HEK293 (cell line): ENCODE results near the gene THG1L.

Experiments used
- BCL6B ChIP-seq: fragments of 450-650 bp; formaldehyde crosslinking; IDR thresholded peaks from 2 replicates; pipeline ENCODE4 v1.5.1; 2017; ENCODE audit warnings: missing biosample characterization, missing genetic modification characterization
- GLIS2 ChIP-seq: fragments of 450-650 bp; formaldehyde crosslinking; IDR thresholded peaks from 2 replicates; pipeline ENCODE4 v1.5.1; 2016; ENCODE audit warnings: missing biosample characterization, missing genetic modification characterization
- SCRT1 ChIP-seq: fragments of 450-650 bp; formaldehyde crosslinking; IDR thresholded peaks from 2 replicates; pipeline ENCODE4 v1.5.1; 2016; ENCODE audit warnings: missing biosample characterization, missing genetic modification characterization, borderline replicate concordance
- SCRT2 ChIP-seq: fragments of 450-650 bp; formaldehyde crosslinking; IDR thresholded peaks from 2 replicates; pipeline ENCODE4 v1.5.1; 2016; ENCODE audit warnings: missing biosample characterization, missing genetic modification characterization
- WT1 ChIP-seq: fragments of 450-650 bp; formaldehyde crosslinking; IDR thresholded peaks from 2 replicates; pipeline ENCODE4 v1.5.1; 2016; ENCODE audit warnings: missing biosample characterization, missing genetic modification characterization
- ZBTB1 ChIP-seq: fragments of 450-650 bp; formaldehyde crosslinking; IDR thresholded peaks from 2 replicates; pipeline ENCODE4 v1.5.1; 2016; ENCODE audit warnings: missing biosample characterization, missing genetic modification characterization
- ZBTB17 ChIP-seq: fragments of 450-650 bp; formaldehyde crosslinking; IDR thresholded peaks from 2 replicates; pipeline ENCODE4 v1.5.1; 2016; ENCODE audit warnings: missing biosample characterization, missing genetic modification characterization
- ZBTB21 ChIP-seq: fragments of 450-650 bp; formaldehyde crosslinking; IDR thresholded peaks from 2 replicates; pipeline ENCODE4 v1.5.1; 2017; ENCODE audit warnings: missing biosample characterization, missing genetic modification characterization
- ZBTB49 ChIP-seq: fragments of 450-650 bp; formaldehyde crosslinking; IDR thresholded peaks from 2 replicates; pipeline ENCODE4 v1.5.1; 2016; ENCODE audit warnings: missing biosample characterization, missing genetic modification characterization, low read depth
- ZBTB7A ChIP-seq: fragments of 450-650 bp; formaldehyde crosslinking; IDR thresholded peaks from 2 replicates; pipeline ENCODE4 v1.5.1; 2016; ENCODE audit warnings: low read depth, missing biosample characterization, missing genetic modification characterization
- ZBTB8A ChIP-seq: fragments of 450-650 bp; formaldehyde crosslinking; IDR thresholded peaks from 2 replicates; pipeline ENCODE4 v1.5.1; 2016; ENCODE audit warnings: missing biosample characterization, missing genetic modification characterization
- ZIC2 ChIP-seq: fragments of 450-650 bp; formaldehyde crosslinking; IDR thresholded peaks from 2 replicates; pipeline ENCODE4 v1.5.1; 2016; ENCODE audit warnings: missing biosample characterization, missing genetic modification characterization
- ZNF114 ChIP-seq: fragments of 450-650 bp; formaldehyde crosslinking; IDR thresholded peaks from 2 replicates; pipeline ENCODE4 v1.5.0; 2017; ENCODE audit warnings: missing biosample characterization, missing genetic modification characterization
- ZNF132 ChIP-seq: fragments of 450-650 bp; formaldehyde crosslinking; IDR thresholded peaks from 2 replicates; pipeline ENCODE4 v1.5.1; 2017; ENCODE audit warnings: missing biosample characterization, missing genetic modification characterization, borderline replicate concordance
- ZNF175 ChIP-seq: fragments of 450-650 bp; formaldehyde crosslinking; IDR thresholded peaks from 2 replicates; pipeline ENCODE4 v1.5.1; 2016; ENCODE audit warnings: missing biosample characterization, missing genetic modification characterization
- ZNF211 ChIP-seq: fragments of 450-650 bp; formaldehyde crosslinking; IDR thresholded peaks from 2 replicates; pipeline ENCODE4 v1.5.1; 2016; ENCODE audit warnings: low read depth, missing biosample characterization, missing genetic modification characterization
- ZNF221 ChIP-seq: fragments of 450-650 bp; formaldehyde crosslinking; IDR thresholded peaks from 2 replicates; pipeline ENCODE4 v1.5.1; 2017; ENCODE audit warnings: missing biosample characterization, missing genetic modification characterization, borderline replicate concordance
- ZNF239 ChIP-seq: fragments of 450-650 bp; formaldehyde crosslinking; IDR thresholded peaks from 2 replicates; pipeline ENCODE4 v1.5.1; 2016; ENCODE audit warnings: missing biosample characterization, missing genetic modification characterization
- ZNF341 ChIP-seq: fragments of 450-650 bp; formaldehyde crosslinking; IDR thresholded peaks from 2 replicates; pipeline ENCODE4; 2016; ENCODE audit warnings: low read depth, missing biosample characterization, missing genetic modification characterization
- ZNF426 ChIP-seq: fragments of 450-650 bp; formaldehyde crosslinking; IDR thresholded peaks from 2 replicates; pipeline ENCODE4 v1.5.1; 2017; ENCODE audit warnings: missing biosample characterization, missing genetic modification characterization, mild to moderate bottlenecking, inconsistent platforms, moderate library complexity
- ZNF529 ChIP-seq: fragments of 450-650 bp; formaldehyde crosslinking; IDR thresholded peaks from 2 replicates; pipeline ENCODE4 v1.5.1; 2017; ENCODE audit warnings: missing genetic modification characterization, missing biosample characterization; ENCODE audit not compliant: insufficient replicate concordance
- ZNF580 ChIP-seq: fragments of 450-650 bp; formaldehyde crosslinking; IDR thresholded peaks from 2 replicates; pipeline ENCODE4 v1.5.1; 2016; ENCODE audit warnings: missing biosample characterization, missing genetic modification characterization
- ZNF600 ChIP-seq: fragments of 450-650 bp; formaldehyde crosslinking; IDR thresholded peaks from 2 replicates; pipeline ENCODE4 v1.5.1; 2016; ENCODE audit warnings: missing biosample characterization, missing genetic modification characterization
- ZNF626 ChIP-seq: fragments of 450-650 bp; sonication (Bioruptor Pico); formaldehyde crosslinking; IDR thresholded peaks from 2 replicates; pipeline ENCODE4 v1.5.1; 2018; ENCODE audit warnings: missing biosample characterization, missing genetic modification characterization, inconsistent platforms
- ZNF670 ChIP-seq: fragments of 450-650 bp; formaldehyde crosslinking; IDR thresholded peaks from 2 replicates; pipeline ENCODE4 v1.5.1; 2016; ENCODE audit warnings: missing biosample characterization, missing genetic modification characterization, low read depth
- ZNF692 ChIP-seq: fragments of 450-650 bp; formaldehyde crosslinking; IDR thresholded peaks from 2 replicates; pipeline ENCODE4 v1.5.1; 2016; ENCODE audit warnings: missing biosample characterization, missing genetic modification characterization
- ZNF76 ChIP-seq: fragments of 450-650 bp; formaldehyde crosslinking; IDR thresholded peaks from 2 replicates; pipeline ENCODE4; 2016; ENCODE audit warnings: low read depth, missing biosample characterization, missing genetic modification characterization, borderline replicate concordance
- ZNF791 ChIP-seq: fragments of 450-650 bp; formaldehyde crosslinking; IDR thresholded peaks from 2 replicates; pipeline ENCODE4 v1.5.1; 2016; ENCODE audit warnings: missing biosample characterization, missing genetic modification characterization
- TF ChIP-seq, protein P1 (sequence below): fragments of 450-650 bp; formaldehyde crosslinking; IDR thresholded peaks from 2 replicates; pipeline ENCODE4 v1.5.1; 2016; ENCODE audit warnings: missing biosample characterization, missing genetic modification characterization
- TF ChIP-seq, protein P2 (sequence below): fragments of 450-650 bp; formaldehyde crosslinking; IDR thresholded peaks from 2 replicates; pipeline ENCODE4 v1.5.1; 2016; ENCODE audit warnings: missing biosample characterization, missing genetic modification characterization, low read depth
- TF ChIP-seq, protein P3 (sequence below): fragments of 450-650 bp; IDR thresholded peaks from 2 replicates; pipeline ENCODE4 v1.5.1; 2018; ENCODE audit warnings: missing biosample characterization, mild to moderate bottlenecking, missing genetic modification characterization

The THG1L gene

GRCh38 chr5:157778121-157778805 is 47.0 kb downstream of the THG1L start (continued):
- TF ChIP-seq GLIS2 (tag by site-specific recombination): no peak
- TF ChIP-seq, protein P1, sequence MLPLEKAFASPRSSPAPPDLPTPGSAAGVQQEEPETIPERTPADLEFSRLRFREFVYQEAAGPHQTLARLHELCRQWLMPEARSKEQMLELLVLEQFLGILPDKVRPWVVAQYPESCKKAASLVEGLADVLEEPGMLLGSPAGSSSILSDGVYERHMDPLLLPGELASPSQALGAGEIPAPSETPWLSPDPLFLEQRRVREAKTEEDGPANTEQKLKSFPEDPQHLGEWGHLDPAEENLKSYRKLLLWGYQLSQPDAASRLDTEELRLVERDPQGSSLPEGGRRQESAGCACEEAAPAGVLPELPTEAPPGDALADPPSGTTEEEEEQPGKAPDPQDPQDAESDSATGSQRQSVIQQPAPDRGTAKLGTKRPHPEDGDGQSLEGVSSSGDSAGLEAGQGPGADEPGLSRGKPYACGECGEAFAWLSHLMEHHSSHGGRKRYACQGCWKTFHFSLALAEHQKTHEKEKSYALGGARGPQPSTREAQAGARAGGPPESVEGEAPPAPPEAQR (tag by site-specific recombination): no peak
- no peak for TF ChIP-seq WT1 (tag by site-specific recombination)
- no peak for TF ChIP-seq ZIC2 (tag by site-specific recombination)
- TF ChIP-seq ZNF529 (tag by site-specific recombination): no peak
- TF ChIP-seq ZNF692: no peak
- TF ChIP-seq ZNF341 (tag by site-specific recombination): no peak
- no peak for TF ChIP-seq ZBTB1 (tag by site-specific recombination)
- TF ChIP-seq ZBTB21 (tag by site-specific recombination): no peak
- no peak for TF ChIP-seq ZNF132 (tag by site-specific recombination)
- TF ChIP-seq ZNF626 (tag by site-specific recombination): no peak
- TF ChIP-seq, protein P2, sequence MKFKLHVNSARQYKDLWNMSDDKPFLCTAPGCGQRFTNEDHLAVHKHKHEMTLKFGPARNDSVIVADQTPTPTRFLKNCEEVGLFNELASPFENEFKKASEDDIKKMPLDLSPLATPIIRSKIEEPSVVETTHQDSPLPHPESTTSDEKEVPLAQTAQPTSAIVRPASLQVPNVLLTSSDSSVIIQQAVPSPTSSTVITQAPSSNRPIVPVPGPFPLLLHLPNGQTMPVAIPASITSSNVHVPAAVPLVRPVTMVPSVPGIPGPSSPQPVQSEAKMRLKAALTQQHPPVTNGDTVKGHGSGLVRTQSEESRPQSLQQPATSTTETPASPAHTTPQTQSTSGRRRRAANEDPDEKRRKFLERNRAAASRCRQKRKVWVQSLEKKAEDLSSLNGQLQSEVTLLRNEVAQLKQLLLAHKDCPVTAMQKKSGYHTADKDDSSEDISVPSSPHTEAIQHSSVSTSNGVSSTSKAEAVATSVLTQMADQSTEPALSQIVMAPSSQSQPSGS (tag by site-specific recombination): no peak
- 0 out of 2 replicates have a peak, but pooled peaks have one; percentile 20 for TF ChIP-seq ZNF580 (tag by site-specific recombination)
- no peak for TF ChIP-seq ZNF239 (tag by site-specific recombination)
- TF ChIP-seq ZBTB49 (tag by site-specific recombination): no peak
- no peak for TF ChIP-seq ZBTB8A (tag by site-specific recombination)
- TF ChIP-seq ZNF114 (tag by site-specific recombination): no peak
- TF ChIP-seq ZNF211 (tag by site-specific recombination): no peak
- peak; percentile 82 for TF ChIP-seq SCRT2 (tag by site-specific recombination)
- no peak for TF ChIP-seq ZNF670 (tag by site-specific recombination)
- TF ChIP-seq ZNF175 (tag by site-specific recombination): no peak
- peak; percentile 51; the same call in 1 of the 2 replicates for TF ChIP-seq ZNF600 (tag by site-specific recombination)
- TF ChIP-seq ZNF76 (tag by site-specific recombination): no peak
- peak; percentile 91 for TF ChIP-seq SCRT1
- no peak for TF ChIP-seq ZNF791 (tag by site-specific recombination)
- TF ChIP-seq, protein P3, sequence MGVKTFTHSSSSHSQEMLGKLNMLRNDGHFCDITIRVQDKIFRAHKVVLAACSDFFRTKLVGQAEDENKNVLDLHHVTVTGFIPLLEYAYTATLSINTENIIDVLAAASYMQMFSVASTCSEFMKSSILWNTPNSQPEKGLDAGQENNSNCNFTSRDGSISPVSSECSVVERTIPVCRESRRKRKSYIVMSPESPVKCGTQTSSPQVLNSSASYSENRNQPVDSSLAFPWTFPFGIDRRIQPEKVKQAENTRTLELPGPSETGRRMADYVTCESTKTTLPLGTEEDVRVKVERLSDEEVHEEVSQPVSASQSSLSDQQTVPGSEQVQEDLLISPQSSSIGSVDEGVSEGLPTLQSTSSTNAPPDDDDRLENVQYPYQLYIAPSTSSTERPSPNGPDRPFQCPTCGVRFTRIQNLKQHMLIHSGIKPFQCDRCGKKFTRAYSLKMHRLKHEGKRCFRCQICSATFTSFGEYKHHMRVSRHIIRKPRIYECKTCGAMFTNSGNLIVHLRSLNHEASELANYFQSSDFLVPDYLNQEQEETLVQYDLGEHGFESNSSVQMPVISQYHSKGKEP: peak; percentile 26; the same call in 1 of the 2 replicates
- TF ChIP-seq ZBTB17: peak; percentile 78
- no peak for TF ChIP-seq ZNF426 (tag by site-specific recombination)
- TF ChIP-seq BCL6B (tag by site-specific recombination): no peak
- no peak for TF ChIP-seq ZNF221
- TF ChIP-seq ZBTB7A (tag by site-specific recombination): no peak
